ENCODE results near the gene ZAR1.
"Not testable (repeated sequence)": the region's sequence is repeated elsewhere in the genome, so short reads cannot be mapped to it uniquely, and the experiment has no call there.

ZAR1 gene

GRCh38 chr4:48490012-48490679 is at the start of gene ZAR1:
Gene ZAR1 (plus strand): TSS chr4:48490252. CDS start chr4:48490292, 40 bp downstream.
- intact Hi-C loops (cut with DNase I), result no loop called here
- DNase-seq, result peak in 3 of 10 donors; percentile 28 to 84 (median 77)

- DNase-seq; intact Hi-C loops (cut with DNase I): not testable (repeated sequence)
Measured at GRCh38 chr4:48440914-48441313, 49.1 kb upstream of the ZAR1 start.

GRCh38 chr4:48445704-48446103 is 44.3 kb upstream of the ZAR1 start:
- intact Hi-C loops (cut with DNase I), result loop anchor here (2.0 kb wide), 1 partner anchor 517 kb away; no protein-coding TSS in a partner anchor
- no peak for DNase-seq

GRCh38 chr4:48446642-48447041 is 43.4 kb upstream of the ZAR1 start:
- intact Hi-C loops (cut with DNase I), result loop anchor here (2.0 kb wide), 1 partner anchor 516 kb away; no protein-coding TSS in a partner anchor

GRCh38 chr4:48449151-48449550 is 40.9 kb upstream of the ZAR1 start:
- intact Hi-C loops (cut with DNase I), result no loop called here
- DNase-seq, result no peak

More at GRCh38 chr4:48446642-48447041, 43.4 kb upstream of the ZAR1 start:
- no peak for DNase-seq

- intact Hi-C loops (cut with DNase I), result no loop called here
- DNase-seq, result no peak
Measured at GRCh38 chr4:48450740-48451139, 39.3 kb upstream of the ZAR1 start.

GRCh38 chr4:48451656-48452055 is 38.4 kb upstream of the ZAR1 start:
- DNase-seq; intact Hi-C loops (cut with DNase I): not testable (repeated sequence)

GRCh38 chr4:48454591-48454990 is 35.5 kb upstream of the ZAR1 start:
- DNase-seq, result no peak

GRCh38 chr4:48461000-48461399 is 29.1 kb upstream of the ZAR1 start:
- intact Hi-C loops (cut with DNase I), result no loop called here
- no peak for DNase-seq

More at GRCh38 chr4:48454591-48454990, 35.5 kb upstream of the ZAR1 start:
- intact Hi-C loops (cut with DNase I), result no loop called here

- intact Hi-C loops (cut with DNase I), result no loop called here
- no peak for DNase-seq
Measured at GRCh38 chr4:48462363-48462762, 27.7 kb upstream of the ZAR1 start.

GRCh38 chr4:48467442-48467841 is 22.6 kb upstream of the ZAR1 start:
- no peak for DNase-seq
- intact Hi-C loops (cut with DNase I), result no loop called here

- intact Hi-C loops (cut with DNase I), result no loop called here
- DNase-seq, result no peak
Measured at GRCh38 chr4:48467891-48468290, 22.2 kb upstream of the ZAR1 start.

- DNase-seq, result no peak
- intact Hi-C loops (cut with DNase I), result no loop called here
Measured at GRCh38 chr4:48470137-48470536, 19.9 kb upstream of the ZAR1 start.

- no peak for DNase-seq
- intact Hi-C loops (cut with DNase I), result no loop called here
Measured at GRCh38 chr4:48470570-48470969, 19.5 kb upstream of the ZAR1 start.

GRCh38 chr4:48472794-48473193 is 17.3 kb upstream of the ZAR1 start:
- intact Hi-C loops (cut with DNase I), result no loop called here
- DNase-seq, result no peak

- intact Hi-C loops (cut with DNase I), result no loop called here
- no peak for DNase-seq
Measured at GRCh38 chr4:48475770-48476169, 14.3 kb upstream of the ZAR1 start.

GRCh38 chr4:48478273-48478672 is 11.8 kb upstream of the ZAR1 start:
- intact Hi-C loops (cut with DNase I), result no loop called here

GRCh38 chr4:48481581-48481980 is 8.5 kb upstream of the ZAR1 start:
- intact Hi-C loops (cut with DNase I), result no loop called here
- no peak for DNase-seq

More at GRCh38 chr4:48478273-48478672, 11.8 kb upstream of the ZAR1 start:
- no peak for DNase-seq

- intact Hi-C loops (cut with DNase I), result no loop called here
- DNase-seq, result peak in 2 of 10 donors; percentile 11 to 49
Measured at GRCh38 chr4:48483006-48483776, 6.9 kb upstream of the ZAR1 start, which contains the start of gene SLC10A4. Gene SLC10A4 (plus strand): TSS chr4:48483343. CDS start chr4:48483562, 219 bp downstream.

GRCh38 chr4:48483777-48484493 is 6.1 kb upstream of the ZAR1 start:
- intact Hi-C loops (cut with DNase I), result no loop called here
- peak in 3 of 10 donors; percentile 69 to 77 (median 77) for DNase-seq

Measured in posterior cingulate gyrus (tissue), 11 donors.